Esophagus muscularis mucosa (tissue), 3 donors: ENCODE results near the gene ASTN2.

Experiments used
- CTCF ChIP-seq, 3 experiments: fragments of 200-600 bp in 2 of 3; fragments of 450-650 bp in 1 of 3; sonication (generic) in 2 of 3; IDR thresholded peaks; one replicate each; pipeline ENCODE4 v1.5.1; 2017 to 2019; ENCODE audit warnings: antibody characterized with exemption in 3 of 3, mild to moderate bottlenecking in 2 of 3, moderate library complexity in 1 of 3
- POLR2A ChIP-seq: fragments of 450-650 bp; IDR thresholded peaks from one replicate; pipeline ENCODE4 v1.6.1; 2017; ENCODE audit warnings: antibody characterized with exemption, moderate library complexity, mild to moderate bottlenecking, low read depth

- TF ChIP-seq POLR2A (no peak), CTCF (IDR thresholded peaks at IDR 0.05) (no peak)
Measured at GRCh38 chr9:117156771-117157535, 257.9 kb downstream of the ASTN2 start.
